ENCODE results near the gene PRR22. TPM values are rescaled to one million over a fixed set of nuclear protein-coding genes. Genes with fewer than 3 reads are reported as not detected.

Gene PRR22
- polyA plus RNA-seq, 6 donors from 2014 or later = 0.25 to 0.28 (median 0.25) TPM; not detected in 3

GRCh38 chr19:5795382-5795919 lies 10.9 kb upstream of the PRR22 start:
- H3K4me3 Mint-ChIP-seq = peak overlapping the region in 1 of 8 donors; percentile 9
- ATAC-seq (ENCODE audit: low read depth in 2 of 2) (no peak), DNase-seq (no peak)
- peaks cover 0 to 8% (median 0%) of the 10 kb centered on the region in 7 donors for H3K9me3 Mint-ChIP-seq
- peaks cover 7 to 10% (median 7%) of the 10 kb centered on the region in 3 donors for H3K4me1 Mint-ChIP-seq
- no peak overlapping the region for H3K27ac Mint-ChIP-seq
- peaks cover 13 to 34% (median 33%) of the 10 kb centered on the region in 3 donors for H3K27me3 Mint-ChIP-seq
- H3K36me3 Mint-ChIP-seq = peaks cover 0 to 8% of the 10 kb centered on the region in 2 donors

- DNase-seq = no peak
- Mint-ChIP-seq H3K27ac (peak overlapping the region in 1 of 6 donors; percentile 79), H3K27me3 (peaks cover 4 to 14% (median 11%) of the 10 kb centered on the region in 3 donors), H3K4me1 (peaks cover 16 to 20% (median 18%) of the 10 kb centered on the region in 3 donors), H3K4me3 (peak overlapping the region in 4 of 8 donors; percentile 35 to 59 (median 56)), H3K9me3 (peaks cover 0 to 8% (median 0%) of the 10 kb centered on the region in 7 donors), H3K36me3 (peaks cover 0 to 18% of the 10 kb centered on the region in 2 donors)
- ATAC-seq (ENCODE audit: low read depth in 2 of 2) = no peak
Observed at GRCh38 chr19:5793188-5793587, 8.6 kb upstream of the PRR22 start.

GRCh38 chr19:5792224-5792623 lies 7.7 kb upstream of the PRR22 start:
- H3K36me3 Mint-ChIP-seq = peaks cover 0 to 20% of the 10 kb centered on the region in 2 donors
- H3K27me3 Mint-ChIP-seq = peaks cover 4 to 8% (median 5%) of the 10 kb centered on the region in 3 donors
- ATAC-seq (ENCODE audit: low read depth in 2 of 2) (no peak), DNase-seq (no peak)
- peaks cover 16 to 23% (median 20%) of the 10 kb centered on the region in 3 donors for H3K4me1 Mint-ChIP-seq
- H3K4me3 Mint-ChIP-seq = peak overlapping the region in 3 of 8 donors; percentile 27 to 47 (median 38)
- peaks cover 0 to 8% (median 0%) of the 10 kb centered on the region in 7 donors for H3K9me3 Mint-ChIP-seq
- peak overlapping the region in 1 of 6 donors; percentile 21 for H3K27ac Mint-ChIP-seq

GRCh38 chr19:5790559-5791520 lies 6.3 kb upstream of the PRR22 start, which contains the start of gene DUS3L:
TSS of gene DUS3L (minus strand) at chr19:5791163. CDS start at chr19:5791141, 22 bp downstream.
- peak within 1 kb of the TSS; percentile 99 to 100 (median 100) for H3K27ac Mint-ChIP-seq
- H3K4me3 Mint-ChIP-seq = peak within 1 kb of the TSS; percentile 93 to 100 (median 98)
- peaks cover under 1 to 5% (median 4%) of the 10 kb centered on the region in 3 donors for H3K27me3 Mint-ChIP-seq
- peak; percentile 92 for DNase-seq
- H3K9me3 Mint-ChIP-seq = peaks cover 0 to 8% (median 0%) of the 10 kb centered on the region in 7 donors
- H3K4me1 Mint-ChIP-seq = peaks cover 20 to 28% (median 25%) of the 10 kb centered on the region in 3 donors
- peak; percentile 88 to 92 for ATAC-seq (ENCODE audit: low read depth in 2 of 2)
- peaks cover 0 to 31% of the 10 kb centered on the region in 2 donors for H3K36me3 Mint-ChIP-seq

- no peak for ATAC-seq (ENCODE audit: low read depth in 2 of 2)
- peaks cover 0 to 5% (median 4%) of the 10 kb centered on the region in 3 donors for H3K27me3 Mint-ChIP-seq
- H3K27ac Mint-ChIP-seq = peak overlapping the region; percentile 99 to 100 (median 100)
- no peak for DNase-seq
- peaks cover 20 to 28% (median 25%) of the 10 kb centered on the region in 3 donors for H3K4me1 Mint-ChIP-seq
- peak overlapping the region; percentile 93 to 100 (median 98) for H3K4me3 Mint-ChIP-seq
- H3K9me3 Mint-ChIP-seq = peaks cover 0 to 8% (median 0%) of the 10 kb centered on the region in 7 donors
- peaks cover 0 to 31% of the 10 kb centered on the region in 2 donors for H3K36me3 Mint-ChIP-seq
Observed at GRCh38 chr19:5789886-5790558, 5.5 kb upstream of the PRR22 start.

GRCh38 chr19:5789351-5789761 lies 4.8 kb upstream of the PRR22 start:
- DNase-seq (no peak), ATAC-seq (ENCODE audit: low read depth in 2 of 2) (no peak)
- Mint-ChIP-seq H3K4me3 (peak overlapping the region in 4 of 8 donors; percentile 33 to 98 (median 42)), H3K27ac (peak overlapping the region in 1 of 6 donors; percentile 44), H3K36me3 (peaks cover 0 to 31% of the 10 kb centered on the region in 2 donors), H3K9me3 (peaks cover 0 to 8% (median 0%) of the 10 kb centered on the region in 7 donors), H3K4me1 (peaks cover 20 to 28% (median 25%) of the 10 kb centered on the region in 3 donors), H3K27me3 (peaks cover 0 to 5% (median 4%) of the 10 kb centered on the region in 3 donors)

GRCh38 chr19:5788422-5788821 lies 3.9 kb upstream of the PRR22 start:
- H3K9me3 Mint-ChIP-seq = peaks cover 0 to 8% (median 0%) of the 10 kb centered on the region in 7 donors
- no peak for DNase-seq
- H3K4me1 Mint-ChIP-seq = peaks cover 20 to 28% (median 23%) of the 10 kb centered on the region in 3 donors
- no peak for ATAC-seq (ENCODE audit: low read depth in 2 of 2)
- peak overlapping the region in 2 of 8 donors; percentile 39 to 68 for H3K4me3 Mint-ChIP-seq
- peaks cover 0 to 5% (median 4%) of the 10 kb centered on the region in 3 donors for H3K27me3 Mint-ChIP-seq
- H3K36me3 Mint-ChIP-seq = peaks cover 0 to 31% of the 10 kb centered on the region in 2 donors
- H3K27ac Mint-ChIP-seq = peak overlapping the region in 2 of 6 donors; percentile 51 to 72

- ATAC-seq (ENCODE audit: low read depth in 2 of 2) (no peak), DNase-seq (no peak)
- Mint-ChIP-seq H3K27me3 (no peaks in the 10 kb centered on the region), H3K4me3 (peak overlapping the region in 1 of 8 donors; percentile 53), H3K27ac (peak overlapping the region in 1 of 6 donors; percentile 72), H3K9me3 (peaks cover 0 to 8% (median 0%) of the 10 kb centered on the region in 7 donors), H3K36me3 (peaks cover 0 to 31% of the 10 kb centered on the region in 2 donors), H3K4me1 (peaks cover 20 to 28% (median 23%) of the 10 kb centered on the region in 3 donors)
Observed at GRCh38 chr19:5787409-5788182, 3.0 kb upstream of the PRR22 start.

- H3K27ac Mint-ChIP-seq = peak overlapping the region in 2 of 6 donors; percentile 47 to 70
- DNase-seq (no peak), ATAC-seq (ENCODE audit: low read depth in 2 of 2) (no peak)
- H3K4me3 Mint-ChIP-seq = no peak overlapping the region
- peaks cover 20 to 28% (median 23%) of the 10 kb centered on the region in 3 donors for H3K4me1 Mint-ChIP-seq
- H3K36me3 Mint-ChIP-seq = peaks cover 0 to 31% of the 10 kb centered on the region in 2 donors
- no peaks in the 10 kb centered on the region for H3K27me3 Mint-ChIP-seq
- peaks cover 0 to 8% (median 0%) of the 10 kb centered on the region in 7 donors for H3K9me3 Mint-ChIP-seq
Observed at GRCh38 chr19:5786593-5787408, 2.3 kb upstream of the PRR22 start.

- ATAC-seq (ENCODE audit: low read depth in 2 of 2) (no peak), DNase-seq (no peak)
- peaks cover 0 to 23% of the 10 kb centered on the region in 2 donors for H3K36me3 Mint-ChIP-seq
- H3K4me1 Mint-ChIP-seq = peaks cover 12 to 21% (median 15%) of the 10 kb centered on the region in 3 donors
- H3K9me3 Mint-ChIP-seq = no peaks in the 10 kb centered on the region
- no peak overlapping the region for H3K4me3 Mint-ChIP-seq
- H3K27me3 Mint-ChIP-seq = no peaks in the 10 kb centered on the region
- H3K27ac Mint-ChIP-seq = no peak overlapping the region
Observed at GRCh38 chr19:5785423-5785822, 877 bp upstream of the PRR22 start.

Data from naive B cell (primary cell).